Liver (tissue), 9 donors: ENCODE results near the gene UHRF2. TPM values are rescaled to one million over a fixed set of nuclear protein-coding genes. Genes with fewer than 3 reads are reported as not detected.

Source experiments
- DNase-seq: peaks from one replicate; pipeline ENCODE4 v3.0.0-alpha.2; 2017; ENCODE audit warnings: low spot score
- H3K27ac ChIP-seq, 2 donors: one replicate each; pipeline ENCODE4 v1.7.0; 2013; ENCODE audit warnings: inconsistent platforms in 2 of 2, low read length in 2 of 2, control low read depth in 1 of 2, low read depth in 1 of 2, mild to moderate bottlenecking in 1 of 2
- H3K27me3 ChIP-seq, 4 donors: one replicate each; pipeline versions ENCODE4 v1.6.1 to v1.7.0; 2013; ENCODE audit warnings: low read length in 3 of 4, inconsistent platforms in 1 of 4, mild to moderate bottlenecking in 1 of 4, moderate library complexity in 1 of 4; ENCODE audit not compliant: control insufficient read depth in 4 of 4, insufficient read depth in 4 of 4
- H3K36me3 ChIP-seq, 4 donors: one replicate each; pipeline versions ENCODE4 v1.6.1 to v1.7.0; 2013; ENCODE audit warnings: low read length in 3 of 4, mild to moderate bottlenecking in 3 of 4, low read depth in 1 of 4, moderate library complexity in 1 of 4; ENCODE audit not compliant: control insufficient read depth in 4 of 4, insufficient read depth in 3 of 4
- H3K4me1 ChIP-seq, 4 donors: one replicate each; pipeline versions ENCODE4 v1.6.1 to v1.7.0; 2013; ENCODE audit warnings: low read length in 3 of 4, mild to moderate bottlenecking in 3 of 4, moderate library complexity in 1 of 4; ENCODE audit not compliant: control insufficient read depth in 4 of 4, insufficient read depth in 4 of 4
- H3K4me3 ChIP-seq, 3 donors: one replicate each; pipeline versions ENCODE4 v1.6.1 to v1.7.0; 2013; ENCODE audit warnings: low read length in 3 of 3, control low read depth in 1 of 3, low read depth in 1 of 3, mild to moderate bottlenecking in 1 of 3
- H3K9ac ChIP-seq, 2 donors: one replicate each; pipeline ENCODE4 v1.7.0; 2013; ENCODE audit warnings: low read length in 2 of 2, mild to moderate bottlenecking in 2 of 2, moderate library complexity in 2 of 2, control low read depth in 1 of 2, low read depth in 1 of 2
- H3K9me3 ChIP-seq, 4 donors: one replicate each; pipeline versions ENCODE4 v1.6.1 to v1.7.0; 2013; ENCODE audit warnings: low read length in 3 of 4; ENCODE audit not compliant: control insufficient read depth in 4 of 4
- ATF3 ChIP-seq: IDR thresholded peaks from 2 replicates; pipeline ENCODE4 v1.6.1; 2016; ENCODE audit warnings: antibody characterized with exemption
- CTCF ChIP-seq: fragments of 150-350 bp; IDR thresholded peaks from 2 replicates; pipeline ENCODE4 v1.5.1; 2017; ENCODE audit warnings: improper control_type of control experiment, low read depth, low read length; ENCODE audit not compliant: missing input control
- EGR1 ChIP-seq, 2 donors: IDR thresholded peaks; 2 replicates each; pipeline ENCODE4 v1.6.1; 2016 to 2018; ENCODE audit warnings: antibody characterized with exemption in 2 of 2, low read depth in 2 of 2
- FOXA1 ChIP-seq: IDR thresholded peaks from 2 replicates; pipeline ENCODE4 v1.6.1; 2016; ENCODE audit warnings: antibody characterized with exemption
- FOXA2 ChIP-seq: IDR thresholded peaks from 2 replicates; pipeline ENCODE4 v1.6.1; 2016; ENCODE audit warnings: antibody characterized with exemption
- JUND ChIP-seq, 2 donors: IDR thresholded peaks; 2 replicates each; pipeline ENCODE4 v1.6.1; 2016; ENCODE audit warnings: antibody characterized with exemption in 2 of 2
- MAX ChIP-seq: IDR thresholded peaks from 2 replicates; pipeline ENCODE4 v1.6.1; 2016; ENCODE audit warnings: antibody characterized with exemption
- NR2F2 ChIP-seq: IDR thresholded peaks from 2 replicates; pipeline ENCODE4 v1.6.1; 2016; ENCODE audit warnings: antibody characterized with exemption
- RAD21 ChIP-seq, 2 donors: IDR thresholded peaks; 2 replicates each; pipeline ENCODE4 v1.6.1; 2016; ENCODE audit warnings: antibody characterized with exemption in 2 of 2, mild to moderate bottlenecking in 2 of 2
- REST ChIP-seq: IDR thresholded peaks from 2 replicates; pipeline ENCODE4 v1.6.1; 2016; ENCODE audit warnings: antibody characterized with exemption, mild to moderate bottlenecking
- TAF1 ChIP-seq: conservative IDR thresholded peaks from 2 replicates; pipeline ENCODE4 v1.6.1; 2016; ENCODE audit warnings: antibody characterized with exemption, mild to moderate bottlenecking
- YY1 ChIP-seq: IDR thresholded peaks from 2 replicates; pipeline ENCODE4 v1.6.1; 2016; ENCODE audit warnings: antibody characterized with exemption, mild to moderate bottlenecking
- WGBS: extraction: QIAGEN DNeasy Blood & Tissue Kit; methylation state at CpG from one replicate; pipeline ENCODE4 v1.1.7; 2013; 5-methylcytosine and 5-hydroxymethylcytosine counted together
- polyA plus RNA-seq, 2 donors: library from polyadenylated mRNA; stranded (reverse) in 1 of 2; unstranded in 1 of 2; fragments of 200-250 nt in 1 of 2; fragments of >200 nt in 1 of 2; fragmentation: Nextera tagmentation in 1 of 2; extraction: Ambion mirVana in 1 of 2; gene quantifications; one replicate each; pipeline versions ENCODE4 v1.2.1 to v1.2.3, GENCODE V29; 2013 to 2015
- total RNA-seq, 2 donors: library from RNA; depleted of rRNA; stranded (reverse); fragments of >200 nt; gene quantifications; one replicate each; pipeline ENCODE4 v1.2.3, GENCODE V29; 2014
- donor health status: healthy.
- donor health status: healthy.
- donor health status: healthy.
- donor health status: healthy.
- donor health status: healthy.

Gene UHRF2
- total and polyA plus RNA-seq, 4 donors, result 5.7 to 34.1 (median 16.9) TPM

- H3K9ac ChIP-seq, result no peak overlapping the region
- DNase-seq, result no peak
- no peak overlapping the region for H3K27ac ChIP-seq
- H3K9me3 ChIP-seq, result no peaks in the 10 kb centered on the region
- TF ChIP-seq YY1 (no peak), ATF3 (no peak)
- 69% methylated on average over 3 of the region's 3 CpGs for WGBS
- H3K4me1 ChIP-seq, result peaks cover 0 to 11% (median 4%) of the 10 kb centered on the region in 4 donors
- no peaks in the 10 kb centered on the region for H3K27me3 ChIP-seq
- H3K36me3 ChIP-seq, result peaks cover 8 to 34% (median 27%) of the 10 kb centered on the region in 4 donors
- no peak overlapping the region for H3K4me3 ChIP-seq
Measured at GRCh38 chr9:6502399-6502798, 89.4 kb downstream of the UHRF2 start.

- H3K4me3 ChIP-seq, result no peak overlapping the region
- H3K27me3 ChIP-seq, result no peaks in the 10 kb centered on the region
- no peak overlapping the region for H3K9ac ChIP-seq
- no peaks in the 10 kb centered on the region for H3K9me3 ChIP-seq
- TF ChIP-seq JUND (IDR thresholded peaks at IDR 0.05) (no peak), REST (no peak), TAF1 (no peak), FOXA2 (no peak), NR2F2 (no peak), ATF3 (no peak), RAD21 (IDR thresholded peaks at IDR 0.05) (no peak), CTCF (no peak)
- H3K36me3 ChIP-seq, result peaks cover 6 to 21% (median 13%) of the 10 kb centered on the region in 4 donors
- H3K27ac ChIP-seq, result no peak overlapping the region
- 97% methylated on average over 2 of the region's 2 CpGs for WGBS
- no peak for DNase-seq
- H3K4me1 ChIP-seq, result peaks cover 0 to 9% (median 4%) of the 10 kb centered on the region in 4 donors
Measured at GRCh38 chr9:6506571-6506970, 93.6 kb downstream of the UHRF2 start.

- H3K4me1 ChIP-seq, result no peaks in the 10 kb centered on the region
- peaks cover 0 to 3% (median 2%) of the 10 kb centered on the region in 4 donors for H3K36me3 ChIP-seq
- no peak overlapping the region for H3K4me3 ChIP-seq
- no peak for TF ChIP-seq FOXA1
- TF ChIP-seq EGR1 (IDR thresholded peaks at IDR 0.05; ENCODE audit: low read depth in 2 of 2), result no peak
- no peak for TF ChIP-seq FOXA2
- TF ChIP-seq YY1, result no peak
- no peak for TF ChIP-seq REST
- TF ChIP-seq MAX, result no peak
- TF ChIP-seq CTCF, result no peak
- no peak for TF ChIP-seq ATF3
- TF ChIP-seq TAF1, result no peak
- no peak overlapping the region for H3K27ac ChIP-seq
- H3K27me3 ChIP-seq, result no peaks in the 10 kb centered on the region
- H3K9me3 ChIP-seq, result no peaks in the 10 kb centered on the region
- 89% methylated on average over 3 of the region's 3 CpGs for WGBS
- H3K9ac ChIP-seq, result no peak overlapping the region
- no peak for DNase-seq
Measured at GRCh38 chr9:6512085-6512657, 99.2 kb downstream of the UHRF2 start.
